Measurements from ENCODE around the gene OPN4. TPM values are rescaled to one million over a fixed set of nuclear protein-coding genes. Genes with fewer than 3 reads are reported as not detected.

Gene OPN4
- polyA plus RNA-seq, 1 of the 3 experiments (the other 2 are of a cell fraction): 0.03 TPM

GRCh38 chr10:86673827-86674581 lies 19.7 kb downstream of the OPN4 start:
- Histone ChIP-seq H3K4me3 (ENCODE audit: low read depth in 2 of 2, low read length in 1 of 2) (no peak overlapping the region), H3K4me1 (ENCODE audit: control insufficient read depth in 1 of 2, insufficient read depth in 2 of 2, low read depth in 1 of 2, low read length in 1 of 2) (peaks cover 2 to 37% of the 10 kb centered on the region in 2 experiments; a peak in 2 of 4 replicates), H2AFZ (ENCODE audit: low read depth) (no peak overlapping the region), H3K9ac (no peak overlapping the region), H3K9me3 (no peaks in the 10 kb centered on the region), H3K36me3 (replicated peaks in 1 of 2; ENCODE audit: control insufficient read depth in 1 of 2, insufficient read depth in 2 of 2, low read length in 1 of 2) (no peaks in the 10 kb centered on the region), H3F3A (replicated peaks; ENCODE audit: insufficient read depth) (peaks cover 3% of the 10 kb centered on the region), H3K79me2 (ENCODE audit: insufficient read depth) (no peaks in the 10 kb centered on the region), H4K20me1 (ENCODE audit: insufficient read depth) (no peaks in the 10 kb centered on the region), H3K27ac (ENCODE audit: low read depth in 2 of 2, low read length in 1 of 2) (peak overlapping the region in 1 of 2 experiments; percentile 66; a peak in 2 of 4 replicates), H3K9me2 (no peaks in the 10 kb centered on the region), H3K4me2 (no peak overlapping the region), H3K27me3 (ENCODE audit: insufficient read depth) (no peaks in the 10 kb centered on the region)
- WGBS (ENCODE audit: low lambda C conversion rate): 72% methylated on average over 8 of the region's 11 CpGs
- ChIA-PET POLR2A (no interaction called here), CTCF (interaction anchor here (1.1 to 1.8 kb wide), 5 partner anchors 10 to 32 kb away, joined by 3 to 9 read pairs (median 4); no protein-coding TSS in a partner anchor)
- DNase-seq: peak; percentile 79
- TF ChIP-seq EP300 (IDR thresholded peaks at IDR 0.05; ENCODE audit: borderline replicate concordance in 1 of 2, low read depth in 1 of 2, low read length in 1 of 2) (no peak), CHD2 (IDR thresholded peaks at IDR 0.05; ENCODE audit: low read length, partially characterized antibody) (peak; percentile 32), GATA2 (CRISPR knock-in tag; IDR thresholded peaks at IDR 0.05) (no peak)

- TF ChIP-seq CTCF (IDR thresholded peaks at IDR 0.05): no peak
- TF ChIP-seq ZBTB33 (IDR thresholded peaks at IDR 0.05; ENCODE audit: borderline replicate concordance, low read depth): no peak
- TF ChIP-seq FOXM1 (IDR thresholded peaks at IDR 0.05; ENCODE audit: low read depth): no peak
- no peak for TF ChIP-seq SIN3A (IDR thresholded peaks at IDR 0.05; ENCODE audit: borderline replicate concordance, low read depth, low read length)
- TF ChIP-seq SMC3 (IDR thresholded peaks at IDR 0.05; ENCODE audit: low read depth, low read length): no peak
- TF ChIP-seq GATA2 (CRISPR knock-in tag; IDR thresholded peaks at IDR 0.05): no peak
- no peak for TF ChIP-seq TCF12 (IDR thresholded peaks at IDR 0.05)
- no peak for TF ChIP-seq MEF2A (IDR thresholded peaks at IDR 0.05; ENCODE audit: borderline replicate concordance, low read depth)
- TF ChIP-seq GABPA (IDR thresholded peaks at IDR 0.05; ENCODE audit: low read depth): no peak
- TF ChIP-seq MAX (IDR thresholded peaks at IDR 0.05; ENCODE audit: low read depth): no peak
- H3K4me1 ChIP-seq (ENCODE audit: control insufficient read depth in 1 of 2, insufficient read depth in 2 of 2, low read depth in 1 of 2, low read length in 1 of 2): peaks cover 0 to 31% of the 10 kb centered on the region in 2 experiments; a peak in 1 of 4 replicates
- H4K20me1 ChIP-seq (ENCODE audit: insufficient read depth): no peaks in the 10 kb centered on the region
- no peak overlapping the region for H3K9ac ChIP-seq
- no peaks in the 10 kb centered on the region for H3K9me2 ChIP-seq
- no peaks in the 10 kb centered on the region for H3K9me3 ChIP-seq
- DNase-seq: no peak
- no peaks in the 10 kb centered on the region for H3K79me2 ChIP-seq (ENCODE audit: insufficient read depth)
- no peaks in the 10 kb centered on the region for H3K36me3 ChIP-seq (replicated peaks in 1 of 2; ENCODE audit: control insufficient read depth in 1 of 2, insufficient read depth in 2 of 2, low read length in 1 of 2)
- no peaks in the 10 kb centered on the region for H3K27me3 ChIP-seq (ENCODE audit: insufficient read depth)
- H3K27ac ChIP-seq (ENCODE audit: low read depth in 2 of 2, low read length in 1 of 2): no peak overlapping the region; a peak in 1 of 4 replicates
- H3K4me2 ChIP-seq: no peak overlapping the region
- H3F3A ChIP-seq (replicated peaks; ENCODE audit: insufficient read depth): peaks cover 3% of the 10 kb centered on the region
- 60% methylated on average over 1 of the region's 3 CpGs for WGBS (ENCODE audit: low lambda C conversion rate)
- POLR2A ChIA-PET: no interaction called here
- H3K4me3 ChIP-seq (ENCODE audit: low read depth in 2 of 2, low read length in 1 of 2): no peak overlapping the region
- CTCF ChIA-PET: interaction anchor here (1.1 to 1.8 kb wide), 4 partner anchors 9 to 33 kb away, joined by 3 to 9 read pairs (median 4); no protein-coding TSS in a partner anchor
- H2AFZ ChIP-seq (ENCODE audit: low read depth): no peak overlapping the region
These were observed 20.6 kb downstream of the OPN4 start for GRCh38 chr10:86674912-86675311.
